HepG2 (cell line): ENCODE data around the gene ZNF792. TPM values are rescaled to one million over a fixed set of nuclear protein-coding genes. Genes with fewer than 3 reads are reported as not detected.
A peak's percentile ranks its signal among the peaks of the same experiment; 100 is the strongest.
"Not testable (repeated sequence)": the region's sequence is repeated elsewhere in the genome, so short reads cannot be mapped to it uniquely, and the experiment has no call there.

Source experiments
- ATAC-seq: fragments of 200-7000 bp; cut with Tn5 transposase; 3 replicates; pipeline ENCODE4 v1.9.1; 2020; ENCODE audit warnings: mild to moderate bottlenecking, moderate library complexity
- BruUV-seq: library from RNA; stranded (reverse); fragments of 400-500 nt; replicated peaks from 2 replicates; lab custom pipeline; 2021; lab: Mats Ljungman, UMichigan
- CTCF ChIA-PET: fragments of 300-600 bp; formaldehyde crosslinking; extraction: SDS; loops from one replicate; lab custom pipeline; 2021; ENCODE audit warnings: low total read pairs, inconsistent platforms, low intra/inter-chr PET ratio; lab: Yijun Ruan, JAX
- POLR2A ChIA-PET: fragments of 350-600 bp; sonication (Branson Sonifier 250); formaldehyde crosslinking; loops from one replicate; lab custom pipeline; 2020; ENCODE audit warnings: antibody characterized with exemption, inconsistent platforms; lab: Yijun Ruan, JAX
- DNase-seq: peaks from one replicate; pipeline ENCODE4 v3.0.0-alpha.2; 2015; ENCODE audit warnings: low spot score
- FAIRE-seq: peaks from 3 replicates; lab custom pipeline; 2011; peaks lifted over from hg19 to GRCh38; lab: Jason Lieb, UNC
- H2AFZ ChIP-seq: one replicate; pipeline ENCODE4 v1.6.1; 2011; ENCODE audit warnings: low read length, inconsistent platforms
- H3K27ac ChIP-seq: fragments of 300-600 bp; 3 replicates; pipeline ENCODE4 v1.8.0; 2011; ENCODE audit warnings: mixed run types, mild to moderate bottlenecking, mixed read lengths, low read length, inconsistent platforms; ENCODE audit not compliant: insufficient read depth; ENCODE audit errors: extremely low read length
- H3K27me3 ChIP-seq, 2 experiments: fragments of 200-600 bp in 1 of 2; 2 replicates in 1 of 2; 3 replicates in 1 of 2; pipeline versions ENCODE4 v1.6.0 to v1.8.0; 2011; ENCODE audit warnings: low read length in 2 of 2, mild to moderate bottlenecking in 2 of 2, moderate library complexity in 2 of 2, inconsistent platforms in 1 of 2; ENCODE audit not compliant: insufficient read depth in 2 of 2, control insufficient read depth in 1 of 2
- H3K36me3 ChIP-seq, 2 experiments: fragments of 200-600 bp in 1 of 2; replicated peaks in 1 of 2; 2 replicates in 1 of 2; 3 replicates in 1 of 2; pipeline versions ENCODE4 v1.5.1 to v1.8.0; 2011; ENCODE audit warnings: low read length in 2 of 2, inconsistent platforms in 1 of 2; ENCODE audit not compliant: insufficient read depth in 2 of 2, control insufficient read depth in 1 of 2
- H3K4me1 ChIP-seq: 2 replicates; pipeline ENCODE4 v1.5.1; 2012; ENCODE audit warnings: low read length, inconsistent platforms; ENCODE audit not compliant: insufficient read depth
- H3K4me2 ChIP-seq: 2 replicates; pipeline ENCODE4 v1.6.0; 2011; ENCODE audit warnings: low read depth, low read length, inconsistent platforms
- H3K4me3 ChIP-seq, 3 experiments: fragments of 200-600 bp in 1 of 3; sonication (generic), shearing (Covaris generic) in 1 of 3; replicated peaks in 1 of 3; 2 replicates each; pipeline ENCODE4 v1.5.1; 2011 to 2016; ENCODE audit warnings: low read length in 3 of 3, inconsistent platforms in 2 of 3, low read depth in 2 of 3, mild to moderate bottlenecking in 2 of 3, control low read depth in 1 of 3, mixed read lengths in 1 of 3; ENCODE audit not compliant: insufficient read depth in 1 of 3
- H3K79me2 ChIP-seq: one replicate; pipeline ENCODE4 v1.6.1; 2011; ENCODE audit warnings: low read length, inconsistent platforms; ENCODE audit not compliant: insufficient read depth
- H3K9ac ChIP-seq: 2 replicates; pipeline ENCODE4 v1.6.0; 2011; ENCODE audit warnings: mild to moderate bottlenecking, low read depth, low read length, inconsistent platforms; ENCODE audit not compliant: insufficient read depth
- H3K9me3 ChIP-seq: 2 replicates; pipeline ENCODE4 v1.5.1; 2012; ENCODE audit warnings: mild to moderate bottlenecking, low read length
- H4K20me1 ChIP-seq: 2 replicates; pipeline ENCODE4 v1.6.0; 2011; ENCODE audit warnings: inconsistent platforms, mild to moderate bottlenecking, low read length, moderate library complexity; ENCODE audit not compliant: insufficient read depth
- AKAP8 ChIP-seq: sonication (generic); formaldehyde crosslinking; IDR thresholded peaks from 2 replicates; pipeline ENCODE4 v1.5.1; 2020; ENCODE audit warnings: mild to moderate bottlenecking, missing genetic modification reagents
- KMT2A ChIP-seq: sonication (generic); formaldehyde crosslinking; IDR thresholded peaks from 2 replicates; pipeline ENCODE4 v1.4.0; 2020; ENCODE audit warnings: missing genetic modification reagents
- MTF1 ChIP-seq: sonication (generic); formaldehyde crosslinking; IDR thresholded peaks from 2 replicates; pipeline ENCODE4 v1.5.0; 2020; ENCODE audit warnings: missing genetic modification reagents
- NFATC3 ChIP-seq: sonication (generic); formaldehyde crosslinking; IDR thresholded peaks from 2 replicates; pipeline ENCODE4 v1.5.1; 2020; ENCODE audit warnings: mild to moderate bottlenecking, missing genetic modification reagents
- U2AF1 ChIP-seq: fragments of 200-400 bp; formaldehyde crosslinking; optimal IDR thresholded peaks from 2 replicates; pipeline ENCODE3; 2017; ENCODE audit warnings: mild to moderate bottlenecking, low read depth, low read length
- ZNF12 ChIP-seq: sonication (generic); formaldehyde crosslinking; IDR thresholded peaks from 2 replicates; pipeline ENCODE4 v1.5.0; 2020; ENCODE audit warnings: missing genetic modification reagents
- ZNF761 ChIP-seq: sonication (generic); formaldehyde crosslinking; conservative IDR thresholded peaks from 2 replicates; pipeline ENCODE4 v1.4.0; 2020; ENCODE audit warnings: mild to moderate bottlenecking, missing genetic modification reagents
- WGBS: methylation state at CpG from one replicate; pipeline ENCODE4 v1.1.6; 2017; ENCODE audit warnings: low lambda C conversion rate; 5-methylcytosine and 5-hydroxymethylcytosine counted together
- in situ Hi-C: cut with HindIII; loops from 2 replicates; pipeline ENCODE4 v1.10.0; 2017; ENCODE audit warnings: low pct_unique_long_range_greater_than_20kb; ENCODE audit not compliant: extremely low pct_ligation_motif_present
- intact Hi-C: fragments of 100-400 bp; cut with micrococcal nuclease; formaldehyde crosslinking; loops from one replicate; pipeline ENCODE4 v1.10.0; 2022; ENCODE audit not compliant: unreplicated experiment
- polyA plus RNA-seq, 8 experiments: library from polyadenylated mRNA; depleted of rRNA in 3 of 8; stranded (reverse) in 7 of 8; unstranded in 1 of 8; fragments of >200 nt; fragmentation: Illumina TruSeq in 4 of 8; extraction: Trizol in 4 of 8; gene quantifications; 2 replicates each; pipeline versions ENCODE4 v1.2.1 to v1.2.3, GENCODE V29; 2011 to 2016; ENCODE audit warnings: low read depth in 4 of 8, missing spikeins in 1 of 8, mixed read lengths in 1 of 8; ENCODE audit not compliant: insufficient read depth in 1 of 8
- total RNA-seq, 5 experiments: library from RNA; depleted of rRNA; stranded (reverse); fragments of >200 nt; fragmentation: Illumina TruSeq; extraction: Trizol; gene quantifications; 2 replicates each; pipeline ENCODE4 v1.2.3, GENCODE V29; 2016; ENCODE audit warnings: low read depth in 1 of 5
- TF ChIP-seq, protein P1 (sequence below): sonication (generic); formaldehyde crosslinking; conservative IDR thresholded peaks from 2 replicates; pipeline ENCODE4 v1.4.0; 2020; ENCODE audit warnings: missing genetic modification reagents

Gene ZNF792
- total and polyA plus RNA-seq, 2 of the 13 experiments (the other 11 are each of a cell fraction or from before 2014, with no cell fraction given): 5.5 to 11.5 TPM

DNA sequence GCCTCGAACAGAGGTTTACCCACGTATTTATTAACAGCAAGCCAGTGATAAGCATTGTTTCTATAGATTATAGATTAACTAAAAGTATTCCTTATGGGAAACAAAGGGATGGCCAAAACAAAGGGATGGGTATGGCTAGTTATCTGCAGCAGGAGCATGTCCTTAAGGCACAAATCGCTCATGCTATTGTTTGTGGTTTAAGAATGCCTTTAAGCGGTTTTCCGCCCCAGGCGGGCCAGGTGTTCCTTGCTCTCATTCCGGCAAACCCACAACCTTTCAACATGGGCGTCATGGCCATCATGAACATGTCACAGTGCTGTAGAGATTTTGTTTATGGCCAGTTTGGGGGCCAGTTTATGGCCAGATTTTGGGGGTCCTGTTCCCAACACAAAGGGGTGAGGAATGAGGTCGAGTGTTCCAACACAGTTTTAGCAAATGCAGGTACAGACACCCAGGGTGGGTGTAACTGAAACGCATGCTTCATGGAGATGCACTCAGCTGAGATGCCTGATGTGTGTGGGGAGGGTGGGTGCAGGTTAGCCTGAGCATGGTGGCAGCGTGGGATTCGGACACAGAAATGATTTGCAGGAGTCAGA is 6.3 kb upstream of the ZNF792 start:
- peak; percentile 99 for TF ChIP-seq ZNF761 (CRISPR knock-in tag)
- H3K27ac ChIP-seq, H3K36me3 ChIP-seq, ATAC-seq, FAIRE-seq, H4K20me1 ChIP-seq, intact Hi-C loops, H3K9ac ChIP-seq, POLR2A ChIA-PET, H3K79me2 ChIP-seq, DNase-seq, BruUV-seq, H3K4me3 ChIP-seq, CTCF ChIA-PET, H2AFZ ChIP-seq, H3K4me2 ChIP-seq: not testable (repeated sequence)
- Histone ChIP-seq H3K9me3 (peaks cover 17% of the 10 kb centered on the region; the same call in 1 of the 2 replicates), H3K27me3 (peaks cover 1 to 40% of the 10 kb centered on the region in 2 experiments; a peak in 2 of 5 replicates), H3K4me1 (peaks cover 53% of the 10 kb centered on the region)
- in situ Hi-C loops: loop anchor here (5.0 kb wide), 1 partner anchor 42 kb away; no protein-coding TSS in a partner anchor
- WGBS: 55% methylated on average over 12 of the region's 12 CpGs

- Histone ChIP-seq H3K27me3 (peaks cover 1 to 40% of the 10 kb centered on the region in 2 experiments; a peak in 2 of 5 replicates), H2AFZ (no peak overlapping the region), H4K20me1 (no peaks in the 10 kb centered on the region), H3K9ac (no peak overlapping the region), H3K4me1 (peaks cover 53% of the 10 kb centered on the region), H3K79me2 (no peaks in the 10 kb centered on the region), H3K36me3 (no peaks in the 10 kb centered on the region), H3K4me2 (no peak overlapping the region), H3K4me3 (no peak overlapping the region), H3K9me3 (peaks cover 17% of the 10 kb centered on the region; the same call in 1 of the 2 replicates), H3K27ac (no peak overlapping the region)
- no peak for DNase-seq
- no peak for ATAC-seq
- WGBS: 62% methylated on average over 6 of the region's 6 CpGs
- ChIA-PET CTCF (no interaction called here), POLR2A (no interaction called here)
- in situ Hi-C loops (loop anchor here (5.0 kb wide), 1 partner anchor 43 kb away; no protein-coding TSS in a partner anchor), intact Hi-C loops (no loop called here)
- no peak for FAIRE-seq
- BruUV-seq: no TSS peak
- TF ChIP-seq ZNF12 (CRISPR knock-in tag): no peak
- no peak for TF ChIP-seq U2AF1
- no peak for TF ChIP-seq KMT2A
- TF ChIP-seq, protein P1, sequence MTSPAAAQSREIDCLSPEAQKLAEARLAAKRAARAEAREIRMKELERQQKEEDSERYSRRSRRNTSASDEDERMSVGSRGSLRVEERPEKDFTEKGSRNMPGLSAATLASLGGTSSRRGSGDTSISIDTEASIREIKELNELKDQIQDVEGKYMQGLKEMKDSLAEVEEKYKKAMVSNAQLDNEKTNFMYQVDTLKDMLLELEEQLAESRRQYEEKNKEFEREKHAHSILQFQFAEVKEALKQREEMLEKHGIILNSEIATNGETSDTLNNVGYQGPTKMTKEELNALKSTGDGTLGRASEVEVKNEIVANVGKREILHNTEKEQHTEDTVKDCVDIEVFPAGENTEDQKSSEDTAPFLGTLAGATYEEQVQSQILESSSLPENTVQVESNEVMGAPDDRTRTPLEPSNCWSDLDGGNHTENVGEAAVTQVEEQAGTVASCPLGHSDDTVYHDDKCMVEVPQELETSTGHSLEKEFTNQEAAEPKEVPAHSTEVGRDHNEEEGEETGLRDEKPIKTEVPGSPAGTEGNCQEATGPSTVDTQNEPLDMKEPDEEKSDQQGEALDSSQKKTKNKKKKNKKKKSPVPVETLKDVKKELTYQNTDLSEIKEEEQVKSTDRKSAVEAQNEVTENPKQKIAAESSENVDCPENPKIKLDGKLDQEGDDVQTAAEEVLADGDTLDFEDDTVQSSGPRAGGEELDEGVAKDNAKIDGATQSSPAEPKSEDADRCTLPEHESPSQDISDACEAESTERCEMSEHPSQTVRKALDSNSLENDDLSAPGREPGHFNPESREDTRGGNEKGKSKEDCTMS: no peak
- no peak for TF ChIP-seq MTF1 (CRISPR knock-in tag)
- TF ChIP-seq AKAP8: no peak
- TF ChIP-seq NFATC3 (CRISPR knock-in tag): no peak
These were observed 5.7 kb upstream of the ZNF792 start for GRCh38 chr19:34969721-34970120.
